Mesothelial cell of epicardium (in vitro differentiated cells): ENCODE measurements around the gene ATP2A3. TPM values are rescaled to one million over a fixed set of nuclear protein-coding genes. Genes with fewer than 3 reads are reported as not detected.
A peak's percentile ranks its signal among the peaks of the same experiment; 100 is the strongest.

Experiments
- DNase-seq, 2 experiments: peaks; one replicate each; pipeline ENCODE4 v3.0.0; 2021; ENCODE audit warnings: low spot score in 2 of 2; ENCODE audit not compliant: unreplicated experiment in 2 of 2
- H3K27ac Mint-ChIP-seq: 2 replicates; pipeline ENCODE4 v1.8.0; 2021; ENCODE audit warnings: mixed read lengths
- H3K27me3 Mint-ChIP-seq: 2 replicates; pipeline ENCODE4 v1.8.0; 2021; ENCODE audit warnings: low read depth, mixed read lengths
- H3K36me3 Mint-ChIP-seq: 2 replicates; pipeline ENCODE4 v1.8.0; 2021; ENCODE audit warnings: mixed read lengths
- H3K4me1 Mint-ChIP-seq: 2 replicates; pipeline ENCODE4 v1.8.0; 2021; ENCODE audit warnings: mixed read lengths
- H3K4me3 Mint-ChIP-seq: 2 replicates; pipeline ENCODE4 v1.8.0; 2021; ENCODE audit warnings: mild to moderate bottlenecking, moderate library complexity, mixed read lengths
- H3K9me3 Mint-ChIP-seq: 2 replicates; pipeline ENCODE4 v1.8.0; 2021; ENCODE audit warnings: mixed read lengths
- total RNA-seq: library from RNA; stranded (reverse); gene quantifications from 3 replicates; pipeline ENCODE4 v1.2.1, GENCODE V29; 2021
- TF ChIP-seq, protein P1 (sequence below): fragments of 200-600 bp; sonication (generic); IDR thresholded peaks from one replicate; pipeline ENCODE4 v1.5.0; 2021; ENCODE audit warnings: antibody characterized with exemption; ENCODE audit not compliant: unreplicated experiment

ATP2A3 gene
- total RNA-seq, 1 donor from 2014 or later = 4.1 TPM

- no peaks in the 10 kb centered on the region for H3K9me3 Mint-ChIP-seq
- TF ChIP-seq, protein P1, sequence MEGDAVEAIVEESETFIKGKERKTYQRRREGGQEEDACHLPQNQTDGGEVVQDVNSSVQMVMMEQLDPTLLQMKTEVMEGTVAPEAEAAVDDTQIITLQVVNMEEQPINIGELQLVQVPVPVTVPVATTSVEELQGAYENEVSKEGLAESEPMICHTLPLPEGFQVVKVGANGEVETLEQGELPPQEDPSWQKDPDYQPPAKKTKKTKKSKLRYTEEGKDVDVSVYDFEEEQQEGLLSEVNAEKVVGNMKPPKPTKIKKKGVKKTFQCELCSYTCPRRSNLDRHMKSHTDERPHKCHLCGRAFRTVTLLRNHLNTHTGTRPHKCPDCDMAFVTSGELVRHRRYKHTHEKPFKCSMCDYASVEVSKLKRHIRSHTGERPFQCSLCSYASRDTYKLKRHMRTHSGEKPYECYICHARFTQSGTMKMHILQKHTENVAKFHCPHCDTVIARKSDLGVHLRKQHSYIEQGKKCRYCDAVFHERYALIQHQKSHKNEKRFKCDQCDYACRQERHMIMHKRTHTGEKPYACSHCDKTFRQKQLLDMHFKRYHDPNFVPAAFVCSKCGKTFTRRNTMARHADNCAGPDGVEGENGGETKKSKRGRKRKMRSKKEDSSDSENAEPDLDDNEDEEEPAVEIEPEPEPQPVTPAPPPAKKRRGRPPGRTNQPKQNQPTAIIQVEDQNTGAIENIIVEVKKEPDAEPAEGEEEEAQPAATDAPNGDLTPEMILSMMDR = no peak
- DNase-seq = peak; percentile 55 to 65
- H3K36me3 Mint-ChIP-seq = no peaks in the 10 kb centered on the region
- H3K27ac Mint-ChIP-seq = no peak overlapping the region
- peaks cover 37% of the 10 kb centered on the region for H3K4me1 Mint-ChIP-seq
- peak overlapping the region; percentile 64 for H3K4me3 Mint-ChIP-seq
- H3K27me3 Mint-ChIP-seq = peaks cover 22% of the 10 kb centered on the region
Measured at GRCh38 chr17:3892095-3892998, 71.9 kb downstream of the ATP2A3 start.

- DNase-seq = no peak
- Mint-ChIP-seq H3K27ac (no peak overlapping the region), H3K9me3 (no peaks in the 10 kb centered on the region), H3K36me3 (no peaks in the 10 kb centered on the region), H3K4me1 (peaks cover 43% of the 10 kb centered on the region), H3K4me3 (peak overlapping the region; percentile 64), H3K27me3 (peaks cover 22% of the 10 kb centered on the region)
- TF ChIP-seq, protein P1 = no peak
Measured at GRCh38 chr17:3891626-3892094, 72.6 kb downstream of the ATP2A3 start.

DNA sequence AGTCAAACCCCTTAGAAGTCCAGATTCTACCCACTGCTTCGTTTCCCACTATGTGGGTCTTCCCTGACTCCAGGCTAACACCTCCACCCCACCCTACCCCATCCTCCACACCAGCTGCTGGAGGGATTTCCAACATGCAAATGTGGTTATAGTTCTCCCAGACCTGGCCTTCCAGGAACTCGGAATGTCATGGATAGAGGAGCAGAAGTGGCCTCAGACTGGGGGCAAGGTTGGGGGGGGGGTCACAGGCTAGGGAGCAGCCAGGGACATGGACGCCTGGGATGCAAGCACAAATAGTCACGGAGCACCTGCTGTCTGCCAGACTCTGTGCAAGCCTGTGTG is 73.4 kb downstream of the ATP2A3 start:
- Mint-ChIP-seq H3K27ac (no peak overlapping the region), H3K9me3 (no peaks in the 10 kb centered on the region), H3K4me1 (peaks cover 43% of the 10 kb centered on the region)

GRCh38 chr17:3890082-3890877 is 74.0 kb downstream of the ATP2A3 start:
- TF ChIP-seq, protein P1 = no peak
- H3K9me3 Mint-ChIP-seq = no peaks in the 10 kb centered on the region
- H3K27me3 Mint-ChIP-seq = peaks cover 22% of the 10 kb centered on the region
- no peak for DNase-seq
- no peak overlapping the region for H3K27ac Mint-ChIP-seq
- H3K4me3 Mint-ChIP-seq = no peak overlapping the region
- H3K36me3 Mint-ChIP-seq = no peaks in the 10 kb centered on the region
- peaks cover 43% of the 10 kb centered on the region for H3K4me1 Mint-ChIP-seq

More for the DNA sequence above, 73.4 kb downstream of the ATP2A3 start:
- TF ChIP-seq, protein P1 = no peak
- no peaks in the 10 kb centered on the region for H3K36me3 Mint-ChIP-seq
- DNase-seq = no peak
- peak overlapping the region; percentile 64 for H3K4me3 Mint-ChIP-seq
- peaks cover 22% of the 10 kb centered on the region for H3K27me3 Mint-ChIP-seq

DNA sequence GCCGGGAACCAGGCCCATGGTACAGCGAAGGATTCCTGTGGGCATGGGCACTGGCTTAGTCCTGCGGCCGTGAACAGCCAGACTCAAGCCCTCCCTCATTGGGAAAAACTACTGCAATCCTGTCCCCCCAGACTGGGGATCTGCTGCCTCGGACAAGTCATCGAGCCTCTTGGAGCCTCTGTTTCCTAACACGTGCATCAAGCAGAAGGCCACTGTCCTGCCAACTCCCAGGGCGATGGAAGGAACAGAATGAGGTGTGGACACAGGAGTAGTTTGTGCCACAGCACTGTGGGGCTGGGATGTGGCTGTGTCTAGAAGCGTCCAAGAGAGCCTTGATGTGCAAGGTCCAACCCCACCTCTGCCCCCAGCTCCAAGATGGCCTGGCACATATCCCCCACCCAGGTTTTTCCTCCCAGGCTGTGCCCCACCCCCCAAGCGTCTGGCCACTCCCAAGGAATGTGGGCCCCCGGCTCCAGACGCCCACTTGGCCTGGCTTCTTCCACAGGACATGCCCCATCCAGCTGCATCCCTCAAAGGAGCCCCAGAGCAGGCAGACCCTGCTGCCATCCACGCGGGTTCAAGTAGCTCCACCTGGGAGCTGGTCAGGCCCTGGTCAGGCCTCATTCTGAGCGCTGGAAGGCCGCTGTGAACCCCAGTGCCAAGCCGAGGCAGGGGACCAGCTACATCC is 74.8 kb downstream of the ATP2A3 start:
- no peak overlapping the region for H3K27ac Mint-ChIP-seq
- peaks cover 38% of the 10 kb centered on the region for H3K4me1 Mint-ChIP-seq

More for the DNA sequence above, 74.8 kb downstream of the ATP2A3 start:
- DNase-seq = no peak
- Mint-ChIP-seq H3K9me3 (no peaks in the 10 kb centered on the region), H3K27me3 (peaks cover 22% of the 10 kb centered on the region), H3K36me3 (no peaks in the 10 kb centered on the region), H3K4me3 (no peak overlapping the region)
- TF ChIP-seq, protein P1 = no peak
